NCI-H1930 (cell line): ENCODE measurements around the gene IQGAP3.
A peak's percentile ranks its signal among the peaks of the same experiment; 100 is the strongest.

Experiments
- DNase-seq, 2 experiments: peaks; one replicate each; lab custom pipeline; 2025; lab: John Stamatoyannopoulos, UW

IQGAP3 gene

DNA sequence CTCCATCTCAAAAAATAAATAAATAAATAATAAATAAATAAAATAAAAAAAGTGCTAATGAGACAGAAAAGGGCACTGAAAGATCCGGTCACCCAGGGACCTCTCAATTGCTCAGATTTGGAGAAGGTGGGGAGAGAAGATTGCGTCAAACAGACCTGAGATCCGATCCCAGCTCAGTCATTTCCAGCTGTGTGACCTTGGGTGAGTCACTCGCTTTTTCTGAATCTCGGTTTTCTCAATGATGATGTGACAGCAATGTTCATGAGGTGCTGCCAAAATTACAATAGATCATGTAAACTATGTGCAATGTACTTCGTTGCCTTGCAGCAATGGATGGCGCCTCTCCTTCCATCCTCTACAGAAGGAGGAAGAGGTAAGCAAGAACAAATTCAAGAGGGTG is 60.7 kb downstream of the IQGAP3 start:
- DNase-seq = no peak

DNA sequence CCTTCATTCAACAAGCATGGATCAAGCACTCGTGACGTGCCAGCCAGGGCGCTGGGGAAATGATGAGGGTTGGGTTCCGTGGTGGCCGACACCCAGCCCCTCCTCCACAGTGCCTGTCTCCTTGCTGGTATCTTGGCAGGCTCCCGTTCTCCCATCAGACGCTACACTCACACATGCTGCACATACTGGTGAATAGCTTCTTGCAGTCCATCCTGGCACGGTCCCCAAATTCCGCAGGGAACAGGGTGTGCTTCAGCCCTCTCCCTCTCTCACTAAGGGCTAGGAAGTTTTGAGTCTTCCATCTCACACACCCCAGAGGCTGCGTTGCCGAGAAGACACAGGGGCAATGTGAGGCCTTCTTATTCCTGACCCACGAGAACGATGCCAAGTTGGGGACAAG is 61.7 kb downstream of the IQGAP3 start:
- no peak for DNase-seq

DNA sequence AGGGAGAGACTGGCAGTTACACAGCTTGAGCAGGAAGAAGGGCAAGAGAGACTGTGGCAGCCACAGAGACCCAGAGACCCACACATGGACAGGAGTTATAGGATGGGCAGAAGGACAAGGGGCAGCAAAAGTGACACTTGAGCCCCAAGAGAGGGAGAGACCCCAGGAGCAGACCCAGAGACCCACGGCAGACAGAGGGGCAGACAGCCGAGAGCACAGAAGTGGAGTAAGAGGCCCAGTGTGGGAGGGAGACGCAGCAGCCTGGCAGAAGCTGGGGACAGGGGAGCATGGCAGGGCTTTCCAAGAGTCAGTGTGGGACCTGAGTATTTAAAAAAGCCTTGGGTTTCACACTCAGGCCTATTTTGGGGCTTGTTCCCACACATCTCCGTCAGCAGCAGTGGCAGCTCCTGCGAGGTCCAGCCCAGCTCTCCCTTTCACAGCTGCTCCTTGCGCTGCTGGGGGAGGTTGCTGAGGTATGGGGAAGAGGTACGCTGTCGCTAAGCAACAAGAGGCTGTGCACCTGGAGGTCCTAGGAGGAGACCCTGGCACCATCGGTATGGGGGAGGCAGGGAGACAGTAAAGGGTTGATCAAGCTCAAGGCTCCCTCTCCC is 62.8 kb downstream of the IQGAP3 start:
- DNase-seq = no peak

DNA sequence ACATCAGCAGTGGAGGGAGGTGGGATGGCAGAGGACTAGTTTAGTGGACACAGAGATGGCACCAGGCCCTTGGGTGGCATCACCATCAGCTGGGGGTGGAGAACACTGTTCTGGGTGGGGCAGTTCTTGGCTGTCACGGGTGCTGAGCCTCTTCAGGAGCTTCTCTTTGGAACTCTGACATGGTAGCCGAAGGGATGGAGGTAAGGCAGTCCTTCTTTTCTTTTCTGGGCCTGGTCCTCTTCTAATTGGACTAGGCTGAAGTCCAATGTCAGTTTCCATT is 63.5 kb downstream of the IQGAP3 start:
- DNase-seq = no peak

DNA sequence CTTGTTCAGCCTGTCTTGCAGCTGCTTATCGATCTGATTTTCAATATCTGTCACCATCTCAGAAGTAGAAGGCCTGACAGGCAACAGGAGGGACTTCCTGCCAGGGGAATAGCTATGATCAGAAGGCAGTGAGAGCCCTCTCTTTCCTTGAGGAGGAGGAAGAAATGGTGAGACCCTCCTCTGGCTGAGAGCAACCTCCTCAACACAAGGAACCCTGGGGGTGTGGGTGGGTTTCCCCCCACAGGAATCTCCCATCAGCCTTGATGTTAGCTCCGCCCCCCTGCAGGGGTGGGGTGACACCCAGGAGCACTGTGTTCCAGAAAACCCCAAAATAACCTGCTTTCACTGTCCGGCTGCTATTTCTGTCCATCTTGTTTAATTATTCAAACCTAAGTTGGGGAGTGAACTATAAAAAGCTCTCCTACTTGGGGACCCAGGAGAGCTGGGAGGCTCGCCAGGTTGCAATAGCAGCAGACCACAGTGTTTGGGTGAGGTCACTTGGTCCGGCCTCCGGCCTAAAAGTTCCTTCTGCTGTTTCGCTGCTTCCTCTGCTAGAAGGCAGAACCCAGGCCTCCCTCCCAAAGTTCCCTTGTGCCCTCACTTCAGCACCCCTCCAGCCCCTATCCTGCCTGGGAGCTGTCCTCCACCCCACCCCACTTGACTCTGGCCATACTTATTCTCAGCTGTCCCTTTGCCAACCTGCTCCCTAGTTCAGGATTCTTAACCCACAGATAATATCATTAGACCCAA is 64.0 kb downstream of the IQGAP3 start:
- DNase-seq = no peak

DNA sequence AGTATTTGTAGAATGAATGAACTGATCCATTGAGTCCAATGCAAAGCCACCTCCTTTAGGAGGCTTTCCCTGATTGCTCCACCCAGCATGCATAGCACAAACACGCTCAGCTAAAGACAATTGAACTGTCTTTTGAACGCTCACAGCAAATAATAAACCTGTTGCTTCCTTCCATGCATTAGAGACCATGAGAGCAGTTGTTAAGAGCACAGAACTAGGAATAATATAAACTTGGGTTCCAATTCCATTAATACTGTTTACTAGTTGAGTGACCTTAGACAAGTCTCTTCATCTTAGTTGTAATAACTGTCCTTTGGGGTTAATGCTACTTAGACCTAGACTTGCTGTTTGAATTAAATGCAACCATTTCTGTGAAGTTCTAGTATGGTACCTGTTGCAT is 65.9 kb downstream of the IQGAP3 start:
- no peak for DNase-seq

DNA sequence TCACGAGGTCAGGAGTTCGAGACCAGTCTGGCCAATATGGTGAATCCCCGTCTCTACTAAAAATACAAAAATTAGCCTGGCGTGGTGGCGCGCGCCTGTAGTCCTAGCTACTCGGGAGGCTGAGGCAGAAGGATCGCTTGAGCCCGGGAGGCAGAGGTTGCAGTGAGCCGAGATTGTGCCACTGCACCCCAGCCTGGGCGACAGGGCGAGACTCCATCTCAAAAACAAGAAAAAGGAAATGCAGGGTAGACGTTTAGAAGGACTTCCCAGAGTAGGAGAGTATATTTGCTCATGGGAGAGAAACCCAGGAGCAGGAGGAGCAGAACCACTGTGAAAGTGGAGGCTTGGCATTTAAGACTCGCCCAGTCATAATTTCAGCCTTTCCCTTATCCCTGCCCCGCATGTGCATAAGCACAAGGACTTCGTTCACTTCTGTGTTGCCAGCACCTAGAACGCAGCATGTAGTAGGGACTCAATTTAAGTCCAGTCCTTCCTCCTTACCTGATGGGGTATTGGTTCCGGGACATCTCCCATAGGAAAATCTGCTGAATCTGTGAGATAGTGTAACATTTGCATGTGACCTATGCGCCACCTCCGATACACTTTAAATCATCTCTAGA is 66.6 kb downstream of the IQGAP3 start:
- DNase-seq = no peak

DNA sequence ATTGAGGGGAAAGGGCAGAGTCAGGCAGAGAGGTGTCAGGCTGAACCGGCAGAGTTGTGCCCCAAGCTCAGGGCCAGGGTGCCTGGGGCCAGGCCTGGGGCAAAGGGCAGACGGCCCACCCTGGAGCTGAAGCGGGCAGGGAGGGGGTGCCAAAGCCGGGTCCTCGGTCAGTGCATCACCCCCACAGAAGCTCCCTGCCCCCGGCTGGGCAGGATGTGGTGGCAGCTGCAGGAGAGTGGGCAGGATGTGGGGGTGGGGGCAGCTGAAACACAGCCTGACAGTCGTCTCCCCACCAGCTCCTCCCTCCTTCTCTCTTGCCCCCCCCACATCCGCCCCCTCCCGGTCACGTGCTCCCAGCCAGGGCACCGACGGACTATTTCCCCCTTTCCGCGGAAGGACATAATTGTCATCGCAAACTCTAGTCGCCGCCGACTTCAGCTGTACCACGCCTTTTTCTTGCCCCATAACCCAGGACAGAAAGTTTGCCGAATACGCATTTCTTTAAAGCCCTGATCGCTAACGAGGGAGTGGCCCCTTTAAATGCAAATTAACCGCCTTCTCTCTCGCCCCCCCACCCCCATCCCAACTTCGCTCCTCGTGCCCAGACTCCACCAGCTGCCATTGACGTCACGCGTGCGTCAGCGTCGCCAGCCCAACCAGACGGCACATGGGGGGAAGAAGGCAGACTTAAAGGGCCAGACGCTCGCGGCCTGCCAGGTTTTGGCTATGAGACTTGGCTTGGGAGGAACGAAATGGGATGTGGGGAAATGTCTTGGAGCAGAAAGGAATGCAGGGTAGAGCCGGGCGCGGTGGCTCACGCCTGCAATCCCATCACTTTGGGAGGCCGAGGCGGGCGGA is 67.3 kb downstream of the IQGAP3 start:
- peak; percentile 92 to 94 for DNase-seq

DNA sequence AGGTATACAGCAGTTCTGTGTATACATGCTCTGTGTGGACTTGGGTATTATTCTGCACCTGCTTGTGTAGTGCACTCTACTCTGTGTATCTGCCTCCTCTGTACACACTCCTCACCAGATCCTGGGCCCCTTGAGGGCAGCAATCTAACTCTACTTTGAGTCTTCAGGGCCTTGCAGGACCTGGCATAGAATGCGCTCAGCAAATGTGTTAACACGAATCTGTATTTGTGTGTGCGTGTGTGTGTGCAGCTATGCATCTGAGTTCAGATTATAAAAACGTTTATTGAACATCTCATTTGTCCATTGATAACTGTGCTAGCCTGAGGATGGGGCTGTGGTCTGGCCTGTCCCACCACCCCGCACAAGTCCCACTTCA is 67.9 kb downstream of the IQGAP3 start:
- DNase-seq = peak in 1 of 2 experiments; percentile 23

DNA sequence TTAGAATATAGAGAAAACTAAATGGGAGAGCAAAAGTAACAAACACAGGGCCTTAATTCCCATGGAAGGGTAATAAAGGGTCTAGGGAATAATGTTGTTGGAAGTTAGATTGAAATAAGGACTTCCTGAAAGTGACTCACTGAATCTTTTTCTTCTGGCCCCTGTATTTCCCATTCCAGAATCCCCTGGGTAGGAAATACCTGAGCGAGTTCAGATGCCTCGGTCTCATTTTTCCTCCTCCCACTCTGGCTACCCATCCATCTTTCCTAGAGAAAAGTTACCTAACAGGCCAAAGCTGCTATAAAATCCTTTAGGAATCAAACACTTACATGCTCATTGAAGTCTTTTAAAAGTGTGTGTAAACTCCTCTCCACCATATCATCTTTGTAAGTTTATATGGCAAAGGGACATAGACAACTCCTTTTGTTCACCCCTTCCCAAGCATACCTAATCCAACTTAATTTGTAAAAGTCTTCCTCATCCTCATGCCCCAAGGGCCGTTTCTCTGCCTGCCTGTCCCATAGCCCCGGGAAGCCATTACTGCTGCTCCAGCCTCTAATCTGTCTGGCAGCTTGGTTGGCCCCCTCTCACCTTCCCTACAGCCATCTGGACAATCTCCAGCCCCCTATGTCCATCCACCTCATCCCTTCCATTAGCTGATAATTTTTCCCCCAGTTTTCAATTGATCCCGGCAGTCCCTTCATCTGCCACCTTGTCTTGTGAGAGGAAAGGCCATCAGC is 68.5 kb downstream of the IQGAP3 start:
- no peak for DNase-seq

DNA sequence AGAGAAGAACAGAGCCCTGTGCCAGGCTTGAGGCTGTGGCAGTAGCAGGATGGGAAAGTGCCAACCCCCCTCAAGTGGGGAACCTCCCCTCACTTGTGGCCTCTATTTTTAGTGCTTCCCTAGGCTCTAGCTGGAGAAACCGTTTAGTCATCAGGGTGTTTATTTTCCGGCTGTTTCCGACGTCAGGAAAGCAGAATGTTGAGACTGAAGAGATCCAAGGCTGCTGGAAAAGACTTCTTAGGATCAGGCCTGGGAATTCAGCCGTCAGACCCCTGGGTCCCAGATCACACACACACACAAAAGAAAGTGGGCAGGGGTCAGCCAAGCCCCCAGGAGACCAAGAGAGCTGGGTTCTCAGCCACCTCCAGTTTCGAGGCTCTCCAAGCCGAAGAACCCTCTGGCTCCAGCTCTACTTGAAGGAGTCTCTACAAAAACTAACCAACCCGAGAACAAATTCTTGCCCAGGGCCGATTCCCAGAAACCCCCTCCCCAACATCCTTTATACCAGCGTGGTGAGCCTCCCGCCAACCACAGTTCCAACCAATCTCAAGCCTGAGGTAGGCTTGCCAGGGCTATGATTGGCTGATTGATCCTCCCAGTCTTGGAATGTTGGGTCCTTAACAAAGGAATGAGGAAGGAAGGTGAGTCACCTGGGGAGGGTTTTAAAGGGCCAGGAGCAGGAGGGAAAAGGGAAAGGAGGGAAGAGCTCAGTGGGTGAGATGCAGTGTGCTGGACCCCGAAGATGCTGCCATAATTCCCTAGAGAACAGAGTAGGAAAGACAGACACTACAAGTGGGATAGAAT is 69.3 kb downstream of the IQGAP3 start:
- DNase-seq = no peak

DNA sequence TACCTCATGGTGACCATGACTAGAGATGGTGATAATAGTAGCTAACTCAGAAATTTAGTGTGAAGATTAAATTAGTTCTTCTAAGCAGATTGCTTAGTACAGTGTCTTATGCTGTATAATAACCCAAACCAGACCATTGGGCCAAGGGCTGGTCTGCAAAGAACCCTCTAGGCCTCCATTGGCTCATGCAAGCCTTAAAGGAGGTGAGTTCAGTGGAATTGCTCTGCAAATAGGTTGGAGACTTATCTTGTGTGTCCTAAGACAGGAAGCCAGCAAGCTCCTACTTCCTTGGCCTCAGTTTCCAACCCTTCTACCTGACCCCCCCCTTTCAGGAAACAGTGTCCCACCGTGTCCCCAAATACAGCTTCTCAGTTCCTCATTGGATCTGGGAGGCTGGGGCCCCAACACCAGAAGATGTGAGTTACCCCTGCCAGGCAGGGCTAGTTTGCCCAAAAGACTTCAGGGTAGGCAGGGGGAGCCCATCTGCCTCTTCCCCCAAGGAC is 69.9 kb downstream of the IQGAP3 start:
- no peak for DNase-seq

DNA sequence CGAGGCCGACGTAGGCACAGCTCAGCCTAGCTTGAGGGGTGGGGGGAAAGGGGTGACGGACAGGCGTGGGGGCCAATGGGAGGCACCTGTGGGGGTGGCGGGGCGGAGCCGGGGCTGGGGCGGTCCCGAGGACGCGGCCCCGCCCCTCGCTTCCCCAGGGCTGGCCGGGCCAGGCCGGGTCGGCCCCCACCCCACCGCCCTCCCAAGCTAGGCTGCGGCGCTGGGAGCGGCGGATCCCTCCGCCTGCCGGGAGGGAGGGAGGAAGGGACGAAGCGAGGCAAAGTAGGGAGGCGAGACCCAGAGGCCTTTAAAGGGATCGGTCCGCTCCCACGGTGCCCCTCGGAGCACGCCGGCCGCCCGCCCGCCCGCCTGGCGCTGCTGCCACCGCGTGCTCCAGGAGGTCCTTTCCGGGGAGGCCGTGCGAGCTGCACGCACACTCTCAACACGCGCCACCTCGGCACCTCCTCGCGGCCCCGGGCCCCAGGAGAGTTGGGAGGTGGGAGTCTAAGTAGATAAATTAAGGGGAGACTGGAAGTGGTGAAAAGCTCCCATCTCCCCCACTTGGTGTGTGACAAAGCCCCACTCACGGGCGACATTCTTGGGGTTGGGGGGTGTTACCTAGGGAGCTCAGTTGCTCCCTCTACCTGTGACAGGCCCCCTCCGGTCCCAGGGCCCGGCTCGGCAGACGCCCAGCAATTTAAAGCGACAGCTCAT is 71.4 kb downstream of the IQGAP3 start:
- DNase-seq = peak; percentile 85 to 91

DNA sequence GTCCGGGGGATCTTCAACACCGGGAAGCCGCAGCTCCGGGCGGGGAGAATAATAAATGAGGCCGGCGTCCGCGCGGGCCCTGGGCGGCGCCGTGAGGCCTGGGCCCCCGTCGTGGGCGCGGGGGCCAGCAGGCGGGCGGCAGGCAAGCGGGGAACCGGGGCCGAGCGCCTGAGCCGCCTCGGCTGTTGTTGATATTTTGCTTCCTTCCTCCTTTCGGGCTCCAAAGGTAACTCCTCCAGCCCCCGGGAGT is 71.9 kb downstream of the IQGAP3 start, which contains the start of gene MEF2D:
TSS of gene MEF2D (minus strand) at position 233 of the 250 bp plus-strand sequence. CDS start 17,483 bp downstream, outside the sequence.
- no peak for DNase-seq

DNA sequence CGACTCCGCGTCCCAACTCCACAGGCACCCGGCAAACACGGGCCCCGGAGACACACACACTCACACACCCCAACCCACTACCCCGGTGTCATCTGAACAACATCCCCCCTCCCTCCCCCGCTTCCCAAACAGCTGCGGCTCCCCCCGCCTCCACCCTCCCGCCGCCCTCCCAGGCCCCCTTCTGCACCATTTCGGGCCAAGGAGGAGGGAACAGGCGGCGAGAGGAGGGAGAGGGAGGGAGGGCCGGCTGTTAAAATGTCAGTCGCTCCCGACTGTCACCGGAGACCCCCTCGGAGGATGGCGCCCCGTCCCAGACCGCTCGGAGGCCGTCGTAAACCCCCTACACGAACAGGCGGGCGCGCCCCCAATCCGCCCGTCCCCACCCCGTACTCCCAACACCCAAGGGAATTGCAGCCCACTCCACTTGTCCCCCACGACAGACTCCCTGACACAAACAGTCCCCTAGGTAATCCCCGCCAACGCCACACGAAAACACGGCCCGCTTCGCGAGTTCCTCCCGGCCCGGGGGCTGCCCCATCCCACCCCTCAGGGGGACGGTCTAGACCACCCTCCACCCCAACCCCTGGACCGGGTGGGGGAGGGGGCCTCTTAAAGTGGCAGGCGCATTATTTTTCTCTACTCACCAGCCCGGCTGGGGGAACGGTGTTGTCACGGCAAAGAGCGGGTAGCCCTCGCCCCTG is 72.4 kb downstream of the IQGAP3 start:
- DNase-seq = no peak

DNA sequence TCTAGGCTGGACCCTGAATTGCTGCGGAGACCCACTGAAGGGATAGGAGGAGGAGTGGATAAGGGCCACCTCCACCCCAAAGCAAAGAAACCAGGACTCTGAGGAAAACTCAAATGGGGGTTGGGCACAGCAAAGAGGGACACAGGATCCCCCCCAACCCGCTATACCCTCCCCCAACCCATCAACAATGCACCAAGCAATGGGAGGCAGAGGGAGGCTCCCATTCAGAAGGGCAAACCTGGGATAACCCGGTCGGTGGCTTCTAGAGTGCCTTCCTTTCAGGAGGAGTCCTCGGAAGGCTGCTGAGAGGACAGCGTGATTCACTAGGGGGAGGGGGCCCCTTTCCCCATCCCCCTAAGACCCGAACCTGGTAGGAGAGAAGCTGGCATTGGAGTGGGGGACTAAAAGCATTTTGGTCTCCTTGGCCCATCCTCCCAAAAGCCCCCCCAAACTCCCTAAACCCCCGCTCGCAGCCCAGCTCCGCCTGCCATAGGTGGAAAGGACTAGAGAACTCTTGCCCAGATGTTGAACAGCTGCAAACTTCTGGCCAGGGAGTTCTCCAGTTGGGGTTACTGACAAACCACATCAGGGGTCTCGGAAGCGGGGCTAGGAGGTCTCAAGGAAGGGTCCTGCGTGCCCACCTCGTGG is 73.0 kb downstream of the IQGAP3 start:
- no peak for DNase-seq

DNA sequence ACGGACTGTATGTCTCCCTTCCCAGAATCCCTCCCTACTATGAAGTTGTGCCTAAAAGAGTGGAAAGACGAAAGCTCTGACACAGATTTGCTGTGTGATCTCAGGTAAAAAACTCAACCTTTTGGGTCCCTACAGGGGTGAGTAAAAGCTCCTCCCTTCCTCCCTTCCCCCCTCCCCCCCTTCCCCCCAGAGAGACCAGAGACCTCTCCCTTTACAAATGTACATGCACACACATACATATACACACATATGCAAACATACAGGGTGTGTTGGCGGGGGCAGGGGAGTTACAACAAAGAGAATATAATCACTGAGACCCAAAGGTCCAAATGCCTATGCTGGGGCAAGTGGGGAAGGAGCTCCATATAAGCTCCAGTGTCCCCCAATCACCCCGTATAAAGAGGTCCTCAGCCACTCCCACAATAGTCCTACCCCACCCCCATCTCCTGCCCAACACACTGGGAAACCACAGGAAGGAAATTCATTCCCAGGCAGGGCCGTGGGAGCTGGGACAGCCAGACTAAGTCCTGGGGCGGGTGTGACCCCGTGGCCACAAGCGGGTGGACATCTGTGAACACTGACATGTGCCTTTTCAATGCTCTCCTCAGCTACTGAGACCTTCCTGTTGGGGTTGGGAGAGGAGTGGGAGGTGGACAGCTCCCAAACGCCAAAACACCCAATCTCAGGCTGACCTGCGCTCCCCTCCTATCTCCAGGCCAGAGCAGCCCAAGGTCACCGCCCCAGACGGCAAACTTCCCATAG is 73.8 kb downstream of the IQGAP3 start:
- DNase-seq = no peak

DNA sequence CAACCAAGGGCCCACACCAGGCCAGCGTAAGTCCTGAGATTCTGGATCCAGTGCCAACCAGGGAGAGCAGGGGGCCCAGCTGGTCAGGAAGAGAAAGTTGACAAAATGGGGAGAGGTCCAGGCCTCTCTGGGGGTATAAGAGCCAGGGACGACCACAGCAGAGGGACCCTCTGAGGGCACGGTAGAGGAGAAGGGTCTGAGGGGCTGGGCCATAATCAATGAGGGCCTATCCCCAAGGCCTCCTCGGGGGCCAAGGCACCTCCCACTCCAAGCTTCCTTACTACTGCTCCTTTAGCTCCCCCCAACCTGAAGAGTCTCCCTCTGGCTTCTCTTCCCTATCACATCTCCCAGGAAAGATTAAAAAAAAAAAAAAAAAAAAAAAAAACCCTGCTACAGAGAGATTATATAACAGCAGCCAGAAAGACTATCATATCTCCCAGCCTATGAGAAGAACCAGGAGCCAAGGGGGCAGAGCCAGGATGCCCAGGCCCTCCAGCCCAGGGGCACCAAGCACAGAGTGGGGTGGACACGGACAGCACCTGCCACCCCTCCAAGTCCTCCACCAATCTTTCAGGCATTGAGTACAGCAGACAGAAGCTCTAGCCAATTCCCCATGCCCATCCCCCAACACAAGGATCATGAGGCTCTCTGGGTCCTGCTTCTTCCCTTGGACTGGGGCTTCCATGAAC is 74.5 kb downstream of the IQGAP3 start:
- no peak for DNase-seq
